GM12892 (cell line): Measurements from ENCODE around the gene NACC2.

Experiments
- POLR2A ChIP-seq: IDR thresholded peaks from 2 replicates; pipeline ENCODE4 v1.6.1; 2011; ENCODE audit warnings: low read depth, low read length, control low read depth
- POLR2AphosphoS5 ChIP-seq: IDR thresholded peaks from 2 replicates; pipeline ENCODE4 v1.6.1; 2011; ENCODE audit warnings: low read depth, low read length, control low read depth
- TAF1 ChIP-seq: IDR thresholded peaks from 2 replicates; pipeline ENCODE4 v1.6.1; 2011; ENCODE audit warnings: low read depth, mild to moderate bottlenecking, control low read depth, low read length, borderline replicate concordance

DNA sequence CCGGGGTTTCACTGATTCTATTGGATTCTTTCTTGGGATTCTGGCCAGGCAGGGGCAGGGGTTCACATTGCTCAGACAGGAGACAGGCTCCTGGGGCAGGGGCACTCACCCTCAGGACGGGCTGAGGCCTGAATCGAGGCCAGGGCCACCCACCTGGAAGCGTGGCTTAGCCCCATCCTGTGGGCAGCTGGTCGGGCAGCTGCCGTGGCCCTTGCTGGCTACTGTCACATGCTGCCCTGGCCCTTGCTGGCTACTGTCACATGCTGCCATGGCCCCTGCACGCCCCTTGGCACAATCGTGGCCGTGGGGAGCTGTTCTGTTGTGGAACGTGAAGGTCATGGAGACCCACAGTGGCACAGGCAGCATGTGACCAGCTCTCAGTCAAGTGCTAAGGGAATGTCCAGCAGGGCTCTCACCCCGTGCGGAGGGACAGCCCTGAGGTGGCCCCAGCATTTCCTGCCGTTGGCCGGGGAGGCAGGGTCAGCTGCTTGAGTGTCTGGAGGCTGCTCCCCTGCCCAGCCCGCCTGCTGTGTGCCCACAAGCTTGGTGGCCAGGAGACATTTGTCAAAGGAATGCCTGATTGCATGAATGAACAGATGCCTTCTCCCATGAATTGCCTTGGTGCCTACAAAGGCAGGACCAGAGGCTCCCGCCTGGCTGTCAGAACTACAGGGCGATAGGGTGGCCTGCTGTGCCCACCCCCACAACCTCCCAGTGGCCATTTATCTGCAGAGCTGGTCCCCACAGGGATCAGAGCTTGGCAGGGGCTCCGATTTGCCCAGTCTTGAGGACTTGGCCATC, 40.4 kb upstream of the NACC2 start:
- TF ChIP-seq POLR2A = no peak
- no peak for TF ChIP-seq POLR2AphosphoS5
- no peak for TF ChIP-seq TAF1
